Measurements from ENCODE around the gene SSBP3.

GRCh38 chr1:54348700-54349021 lies 57.5 kb downstream of the SSBP3 start:
- no peak for TF ChIP-seq CTCF (IDR thresholded peaks at IDR 0.05; ENCODE audit: low read depth, low read length, missing input control)
- no peak for TF ChIP-seq YY1 (IDR thresholded peaks at IDR 0.05)

Measured in liver (tissue), 2 donors.